Myometrial cell (primary cell): ENCODE results near the gene GLS2. TPM values are rescaled to one million over a fixed set of nuclear protein-coding genes. Genes with fewer than 3 reads are reported as not detected.

Experiments
- total RNA-seq: library from RNA; depleted of rRNA; stranded (reverse); fragments of >200 nt; gene quantifications from 2 replicates; pipeline ENCODE4 v1.2.3, GENCODE V29; 2015

GLS2 gene
- total RNA-seq = 0.71 TPM in 1 of 2 replicates, not detected in the other

GRCh38 chr12:56488041-56488955, at the start of gene GLS2:
GLS2 (minus strand) TSS chr12:56488161; CDS start chr12:56488118, 43 bp downstream.

GRCh38 chr12:56521590-56522371, 33.8 kb upstream of the GLS2 start, which contains the start of gene RBMS2:
RBMS2 (plus strand) TSS chr12:56521820; CDS start chr12:56522024, 204 bp downstream.

DNA sequence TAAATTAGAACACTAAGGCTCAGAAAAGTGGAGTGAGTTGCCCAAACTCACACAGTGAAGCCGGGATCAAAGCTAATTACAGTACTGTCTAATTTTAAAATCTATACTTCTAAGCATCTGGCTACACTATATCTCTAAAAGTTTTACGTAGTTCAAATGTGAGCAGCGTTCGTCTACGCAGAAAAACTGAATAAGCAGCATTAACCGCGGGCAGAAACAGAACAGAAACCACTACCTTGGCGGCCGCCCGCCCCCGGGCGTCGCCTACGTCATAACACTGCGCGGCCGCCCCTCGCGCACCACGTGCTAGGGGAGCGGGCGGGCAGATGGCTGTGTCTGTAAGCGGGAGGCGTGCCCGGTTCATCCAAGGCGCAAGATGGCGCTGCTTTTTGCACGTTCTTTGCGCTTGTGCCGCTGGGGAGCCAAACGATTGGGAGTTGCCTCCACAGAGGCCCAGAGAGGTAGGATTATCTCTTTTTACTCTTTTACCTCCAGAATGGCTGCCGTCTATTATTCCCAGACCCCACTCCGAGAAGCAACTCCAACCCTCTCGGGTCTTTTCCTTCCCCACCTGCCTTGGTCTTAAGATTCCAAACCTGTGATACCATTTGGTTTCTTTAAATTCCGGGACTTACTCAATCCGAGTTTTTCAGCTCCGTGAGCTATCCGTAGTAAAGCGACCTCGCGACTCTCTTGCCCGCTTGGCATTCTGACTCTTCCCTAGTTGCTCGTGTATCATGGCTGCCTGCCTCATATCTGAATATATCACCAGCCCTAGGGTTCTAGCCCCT, 19.6 kb downstream of the GLS2 start, which contains the start of gene SPRYD4:
SPRYD4 (plus strand) TSS at position 363 of the 791 bp plus-strand sequence; CDS start at position 377, 14 bp downstream.

DNA sequence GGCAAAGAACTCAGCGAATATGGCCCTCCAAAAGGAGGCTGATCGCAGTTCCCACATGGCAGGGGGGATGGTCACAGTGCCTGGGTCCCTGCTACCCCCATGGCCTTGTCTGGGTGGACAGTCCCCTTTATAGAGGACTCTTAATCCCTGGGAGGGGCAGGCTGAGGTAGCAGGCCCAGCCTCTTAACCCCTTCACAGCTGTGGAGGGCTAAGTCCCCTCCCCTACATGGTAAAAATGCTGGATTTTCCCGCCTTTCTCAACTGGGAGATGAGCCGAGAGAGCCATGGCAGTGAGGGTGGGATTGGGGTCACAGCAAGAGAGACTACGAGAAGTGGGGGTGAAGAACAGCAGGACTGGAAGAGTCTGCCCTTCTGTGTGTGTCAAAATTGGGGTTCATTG, 33.4 kb downstream of the GLS2 start, which contains the start of gene MIP:
MIP (minus strand) TSS at position 101 of the 400 bp plus-strand sequence; CDS start at position 57, 44 bp downstream.

GRCh38 chr12:56448860-56449621, 38.9 kb downstream of the GLS2 start, which contains the start of gene TIMELESS:
TIMELESS (minus strand) TSS chr12:56449426; CDS start chr12:56434170, 15,256 bp downstream.

Other genes starting within 250 kb of the GLS2 start
- gene ANKRD52, start 229.8 kb downstream of the GLS2 start, total RNA-seq = 9.2 and 12.4 TPM in 2 replicates
- 7.4 and 13.5 TPM in 2 replicates for gene COQ10A, start 221.2 kb downstream of the GLS2 start, total RNA-seq
- gene CS, start 187.8 kb downstream of the GLS2 start, total RNA-seq = 141 and 149 TPM in 2 replicates
- 110 and 166 TPM in 2 replicates for gene CNPY2, start 172.2 kb downstream of the GLS2 start, total RNA-seq
- gene PAN2, start 154.2 kb downstream of the GLS2 start, total RNA-seq = 13.3 and 13.8 TPM in 2 replicates
- not detected in 2 replicates for gene IL23A, start 149.3 kb downstream of the GLS2 start, total RNA-seq
- gene STAT2, start 128.1 kb downstream of the GLS2 start, total RNA-seq = 135 and 143 TPM in 2 replicates
- gene APOF, start 125.3 kb downstream of the GLS2 start, total RNA-seq = not detected in 2 replicates
- 13.3 and 19.7 TPM in 2 replicates for gene TIMELESS, start 38.7 kb downstream of the GLS2 start, total RNA-seq
- not detected in 2 replicates for gene MIP, start 33.5 kb downstream of the GLS2 start, total RNA-seq
- gene SPRYD4, start 19.6 kb downstream of the GLS2 start, total RNA-seq = 1.4 and 1.8 TPM in 2 replicates
- 13.6 and 16.4 TPM in 2 replicates for gene RBMS2, start 33.7 kb upstream of the GLS2 start, total RNA-seq
- 21.9 and 27.1 TPM in 2 replicates for gene BAZ2A, start 142.2 kb upstream of the GLS2 start, total RNA-seq
- gene ATP5F1B, start 157.8 kb upstream of the GLS2 start, total RNA-seq = 627 and 689 TPM in 2 replicates
- 102 and 110 TPM in 2 replicates for gene PTGES3, start 200.1 kb upstream of the GLS2 start, total RNA-seq
- 1,069 and 1,145 TPM in 2 replicates for gene NACA, start 237.1 kb upstream of the GLS2 start, total RNA-seq